ENCODE measurements around the gene KIAA0319L. TPM values are rescaled to one million over a fixed set of nuclear protein-coding genes. Genes with fewer than 3 reads are reported as not detected.

Gene KIAA0319L
- total and polyA plus RNA-seq, 2 donors (not counting 3 experiments of a cell fraction or from before 2014, with no cell fraction given), result 31.4 to 43.4 TPM

DNA sequence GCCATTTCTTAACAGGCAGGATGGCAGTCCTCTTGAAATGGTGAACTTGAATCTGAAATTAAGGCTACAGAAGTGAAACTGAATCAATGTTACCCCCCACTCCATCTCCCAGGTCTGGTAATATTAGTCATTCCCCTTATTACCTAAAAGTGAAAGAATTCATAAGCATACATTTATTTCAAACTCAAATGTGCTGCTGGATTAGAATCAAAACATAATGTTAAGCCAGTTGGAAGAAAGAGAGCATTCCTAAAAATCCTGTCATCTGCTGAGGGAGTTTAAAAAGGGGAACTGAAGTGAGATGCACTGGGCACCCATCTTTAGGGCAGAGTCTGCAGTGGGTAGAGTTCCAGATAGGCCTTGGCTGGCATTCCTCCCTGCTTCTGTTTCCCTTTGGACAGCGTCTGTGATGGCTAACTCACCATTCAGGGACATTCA is 17.4 kb downstream of the KIAA0319L start:
- FAIRE-seq, result no peak
- H3K9ac ChIP-seq (replicated peaks; ENCODE audit: extremely low read depth, insufficient read depth, low read length), result no peak overlapping the region
- no peaks in the 10 kb centered on the region for H3K9me1 ChIP-seq (replicated peaks; ENCODE audit: control insufficient read depth, extremely low read depth, insufficient read depth, low read length)
- TF ChIP-seq, protein P1, sequence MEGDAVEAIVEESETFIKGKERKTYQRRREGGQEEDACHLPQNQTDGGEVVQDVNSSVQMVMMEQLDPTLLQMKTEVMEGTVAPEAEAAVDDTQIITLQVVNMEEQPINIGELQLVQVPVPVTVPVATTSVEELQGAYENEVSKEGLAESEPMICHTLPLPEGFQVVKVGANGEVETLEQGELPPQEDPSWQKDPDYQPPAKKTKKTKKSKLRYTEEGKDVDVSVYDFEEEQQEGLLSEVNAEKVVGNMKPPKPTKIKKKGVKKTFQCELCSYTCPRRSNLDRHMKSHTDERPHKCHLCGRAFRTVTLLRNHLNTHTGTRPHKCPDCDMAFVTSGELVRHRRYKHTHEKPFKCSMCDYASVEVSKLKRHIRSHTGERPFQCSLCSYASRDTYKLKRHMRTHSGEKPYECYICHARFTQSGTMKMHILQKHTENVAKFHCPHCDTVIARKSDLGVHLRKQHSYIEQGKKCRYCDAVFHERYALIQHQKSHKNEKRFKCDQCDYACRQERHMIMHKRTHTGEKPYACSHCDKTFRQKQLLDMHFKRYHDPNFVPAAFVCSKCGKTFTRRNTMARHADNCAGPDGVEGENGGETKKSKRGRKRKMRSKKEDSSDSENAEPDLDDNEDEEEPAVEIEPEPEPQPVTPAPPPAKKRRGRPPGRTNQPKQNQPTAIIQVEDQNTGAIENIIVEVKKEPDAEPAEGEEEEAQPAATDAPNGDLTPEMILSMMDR (IDR thresholded peaks at IDR 0.05; ENCODE audit: extremely low read depth in 1 of 2, insufficient read depth in 1 of 2, low read depth in 1 of 2, low read length in 2 of 2), result no peak
- no peak for TF ChIP-seq POLR2AphosphoS5 (IDR thresholded peaks at IDR 0.05; ENCODE audit: insufficient read depth, low read depth, low read length)
- TF ChIP-seq MYC (IDR thresholded peaks at IDR 0.05; ENCODE audit: low read depth, low read length), result no peak
- TF ChIP-seq, protein P2, sequence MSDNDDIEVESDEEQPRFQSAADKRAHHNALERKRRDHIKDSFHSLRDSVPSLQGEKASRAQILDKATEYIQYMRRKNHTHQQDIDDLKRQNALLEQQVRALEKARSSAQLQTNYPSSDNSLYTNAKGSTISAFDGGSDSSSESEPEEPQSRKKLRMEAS (IDR thresholded peaks at IDR 0.05; ENCODE audit: insufficient read depth, insufficient read length), result no peak
- TF ChIP-seq FOS (IDR thresholded peaks at IDR 0.05; ENCODE audit: borderline replicate concordance, insufficient read depth, low read length), result no peak
- TF ChIP-seq POLR2A (IDR thresholded peaks at IDR 0.05; ENCODE audit: low read depth, low read length), result no peak
- TF ChIP-seq EZH2 (IDR thresholded peaks at IDR 0.05; ENCODE audit: borderline replicate concordance, low read depth, low read length, severe bottlenecking), result no peak
- no peak for TF ChIP-seq JUN (IDR thresholded peaks at IDR 0.05; ENCODE audit: borderline replicate concordance, insufficient read depth, insufficient read length, low read depth)
- no peak for TF ChIP-seq GATA2 (IDR thresholded peaks at IDR 0.05; ENCODE audit: insufficient read depth, insufficient read length, low read depth, low read length)
- no peaks in the 10 kb centered on the region for H3K4me1 ChIP-seq (ENCODE audit: control insufficient read depth, extremely low read depth, insufficient read depth, low read length)
- no peaks in the 10 kb centered on the region for H3K27me3 ChIP-seq (ENCODE audit: control insufficient read depth in 2 of 2, insufficient read depth in 2 of 2, low read length in 2 of 2)
- no peaks in the 10 kb centered on the region for H3K36me3 ChIP-seq (ENCODE audit: control insufficient read depth in 2 of 2, extremely low read depth in 1 of 2, insufficient read depth in 2 of 2, low read length in 2 of 2)
- no peak overlapping the region for H3K27ac ChIP-seq (ENCODE audit: insufficient read depth, low read depth, low read length)
- ChIA-PET POLR2A (no interaction called here), CTCF (interaction anchor here (1.0 to 1.2 kb wide), 2 partner anchors 25 to 89 kb away, joined by 3 to 6 read pairs; no protein-coding TSS in a partner anchor)
- no peaks in the 10 kb centered on the region for H3K79me2 ChIP-seq (ENCODE audit: control insufficient read depth, insufficient read depth, low read length)
- DNase-seq (ENCODE audit: low read depth, low spot score), result no peak
- no peaks in the 10 kb centered on the region for H3K9me3 ChIP-seq (replicated peaks; ENCODE audit: control insufficient read depth, insufficient read depth, low read length)
- no peak overlapping the region for H3K4me2 ChIP-seq (ENCODE audit: insufficient read depth, low read length)
- no TSS peak for BruUV-seq (replicated peaks)
- H3K4me3 ChIP-seq (replicated peaks in 1 of 3; ENCODE audit: insufficient read depth in 1 of 3, low read depth in 1 of 3, low read length in 3 of 3), result no peak overlapping the region
- intact Hi-C loops (cut with micrococcal nuclease) (no loop called here), dilution Hi-C loops (cut with MboI; ENCODE audit: extremely low pct_ligation_motif_present, low sequenced_read_pairs) (no loop called here)
- no peak overlapping the region for H2AFZ ChIP-seq (ENCODE audit: low read depth, low read length)
- no peaks in the 10 kb centered on the region for H4K20me1 ChIP-seq (replicated peaks; ENCODE audit: control insufficient read depth, extremely low read depth, insufficient read depth, low read length)
